GM12892 (cell line): ENCODE measurements around the gene BMP2K. TPM values are rescaled to one million over a fixed set of nuclear protein-coding genes. Genes with fewer than 3 reads are reported as not detected.
A peak's percentile ranks its signal among the peaks of the same experiment; 100 is the strongest.

Experiments used
- DNase-seq: peaks from one replicate; pipeline ENCODE4 v3.0.0; 2011; ENCODE audit not compliant: insufficient read length
- FAIRE-seq: peaks from 2 replicates; lab custom pipeline; 2011; peaks lifted over from hg19 to GRCh38; lab: Jason Lieb, UNC
- POLR2A ChIP-seq: IDR thresholded peaks from 2 replicates; pipeline ENCODE4 v1.6.1; 2011; ENCODE audit warnings: low read depth, low read length, control low read depth
- POLR2AphosphoS5 ChIP-seq: IDR thresholded peaks from 2 replicates; pipeline ENCODE4 v1.6.1; 2011; ENCODE audit warnings: low read depth, low read length, control low read depth
- TAF1 ChIP-seq: IDR thresholded peaks from 2 replicates; pipeline ENCODE4 v1.6.1; 2011; ENCODE audit warnings: low read depth, mild to moderate bottlenecking, control low read depth, low read length, borderline replicate concordance
- polyA plus RNA-seq: library from polyadenylated mRNA; unstranded; fragments of >200 nt; gene quantifications from one replicate; pipeline ENCODE4 v1.2.1, GENCODE V29; 2012; ENCODE audit warnings: missing spikeins, inconsistent platforms; ENCODE audit not compliant: missing spikeins

Gene BMP2K
- polyA plus RNA-seq: 12.2 TPM

DNA sequence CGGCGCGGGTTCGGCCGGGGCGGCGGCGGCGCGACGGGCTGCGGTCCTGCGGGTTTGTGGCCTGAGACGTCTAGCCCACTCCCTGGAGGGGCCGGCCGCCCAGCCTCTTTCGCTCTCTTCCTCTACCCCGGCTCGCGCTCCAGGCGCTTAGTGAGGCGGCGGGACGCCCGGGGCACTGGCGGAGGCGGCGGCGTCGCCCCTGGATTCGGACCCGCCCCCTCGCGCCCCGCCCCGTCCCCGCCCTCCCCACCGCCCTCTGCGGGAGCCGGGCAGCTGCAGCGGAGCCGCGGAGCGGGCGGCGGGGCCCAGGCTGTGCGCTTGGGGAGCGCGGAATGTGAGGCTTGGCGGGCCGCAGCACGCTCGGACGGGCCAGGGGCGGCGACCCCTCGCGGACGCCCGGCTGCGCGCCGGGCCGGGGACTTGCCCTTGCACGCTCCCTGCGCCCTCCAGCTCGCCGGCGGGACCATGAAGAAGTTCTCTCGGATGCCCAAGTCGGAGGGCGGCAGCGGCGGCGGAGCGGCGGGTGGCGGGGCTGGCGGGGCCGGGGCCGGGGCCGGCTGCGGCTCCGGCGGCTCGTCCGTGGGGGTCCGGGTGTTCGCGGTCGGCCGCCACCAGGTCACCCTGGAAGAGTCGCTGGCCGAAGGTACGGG lies at the start of gene BMP2K:
Gene BMP2K (plus strand): TSS at position 272 of the 650 bp plus-strand sequence. CDS start 194 bp downstream, at position 466.
- TF ChIP-seq POLR2AphosphoS5 (no peak), POLR2A (peak; percentile 72; the same call in 1 of the 2 replicates), TAF1 (0 out of 2 replicates have a peak, but pooled peaks have one; percentile 50)
- DNase-seq: peak; percentile 61
- FAIRE-seq: no peak

DNA sequence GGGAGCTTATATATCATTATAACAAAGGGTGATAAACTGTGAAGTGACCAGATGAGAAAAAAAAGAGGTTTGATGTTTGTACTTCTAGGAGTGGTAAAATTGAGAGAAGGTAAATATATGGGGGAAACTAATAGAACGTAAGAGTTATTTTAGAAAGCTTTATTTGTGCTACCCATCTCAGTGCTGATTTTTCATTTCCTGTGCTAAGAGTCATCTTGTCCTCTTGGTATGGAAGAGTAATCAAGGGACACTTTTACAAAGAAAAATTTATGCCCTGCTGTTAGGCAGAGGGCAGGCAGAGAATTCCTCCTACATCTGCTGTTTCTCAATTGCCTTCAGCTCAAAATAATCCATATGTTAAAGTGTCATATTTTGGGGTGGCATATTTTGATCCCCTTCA lies 49.6 kb upstream of the BMP2K start:
- DNase-seq (no peak), FAIRE-seq (no peak)
- TF ChIP-seq POLR2AphosphoS5 (no peak), TAF1 (no peak), POLR2A (no peak)

DNA sequence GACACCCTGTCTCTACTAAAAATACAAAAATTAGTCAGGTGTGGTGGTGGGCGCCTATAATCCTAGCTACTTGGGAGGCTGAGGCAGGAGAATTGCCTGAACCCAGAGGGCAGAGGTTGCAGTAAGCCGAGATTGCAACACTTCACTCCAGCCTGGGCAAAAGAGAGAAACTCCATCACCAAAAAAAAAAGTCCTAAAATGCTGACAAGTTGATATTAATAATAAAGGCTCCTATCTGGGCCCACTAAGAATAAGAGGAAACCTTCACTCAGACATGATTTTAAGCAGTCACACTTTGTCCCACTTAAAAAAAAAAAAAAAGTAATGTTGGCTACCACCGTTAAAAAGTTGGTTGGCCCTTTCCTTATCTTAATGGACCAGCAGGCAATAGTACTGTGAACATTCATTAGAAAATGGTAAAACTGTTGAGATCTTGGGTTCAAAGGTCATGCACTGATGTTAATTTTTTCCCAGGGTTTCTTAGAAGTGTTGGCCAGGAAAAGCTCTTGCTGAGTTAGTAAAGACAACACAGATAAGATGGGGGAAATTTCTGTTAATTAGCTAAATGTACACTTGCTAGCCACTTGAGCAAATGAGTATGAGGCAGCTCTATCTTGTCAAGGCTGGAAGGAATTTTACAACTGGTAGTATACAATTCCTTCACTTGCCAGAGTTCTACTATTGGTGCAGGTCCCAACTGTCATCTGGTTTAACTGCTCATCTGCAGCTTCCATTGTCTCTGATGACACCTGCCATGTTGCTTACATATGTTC lies 43.6 kb upstream of the BMP2K start:
- TF ChIP-seq POLR2AphosphoS5 (no peak), TAF1 (no peak), POLR2A (no peak)
- DNase-seq (no peak), FAIRE-seq (no peak)

DNA sequence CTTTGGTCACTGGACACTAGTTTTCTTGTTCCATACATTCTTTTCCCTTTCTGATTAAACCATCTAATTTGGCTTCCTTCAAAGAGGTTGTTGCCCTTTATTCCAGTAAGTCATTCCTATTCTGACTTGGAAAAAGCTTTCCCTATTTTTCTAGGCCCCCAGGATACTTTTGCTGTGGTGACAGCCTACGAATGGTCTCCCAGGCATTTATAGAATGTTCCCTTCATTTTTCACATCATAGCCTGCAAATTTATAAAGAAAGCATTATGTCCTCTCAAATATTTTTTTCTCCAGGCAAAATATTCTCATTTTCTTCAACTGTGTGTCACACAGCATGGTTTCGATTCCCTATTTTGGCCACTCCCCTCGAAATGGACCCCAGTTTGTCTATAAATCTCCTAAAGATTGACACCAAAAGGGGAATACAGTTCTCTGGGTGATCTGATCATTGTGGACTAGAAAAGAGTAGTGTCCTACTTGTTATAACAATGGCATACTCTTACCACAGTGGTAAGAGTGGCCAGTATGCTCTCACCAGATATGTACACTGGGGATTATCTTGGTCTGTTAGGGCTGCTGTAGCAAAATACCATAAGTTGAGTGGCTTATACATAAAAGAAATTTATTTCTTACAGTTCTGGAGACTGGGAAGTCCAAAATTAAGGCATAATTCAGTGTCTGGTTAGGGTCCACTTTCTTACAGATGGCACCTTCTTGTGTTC lies 41.5 kb upstream of the BMP2K start:
- FAIRE-seq (peak; percentile 17), DNase-seq (no peak)
- no peak for TF ChIP-seq POLR2AphosphoS5

DNA sequence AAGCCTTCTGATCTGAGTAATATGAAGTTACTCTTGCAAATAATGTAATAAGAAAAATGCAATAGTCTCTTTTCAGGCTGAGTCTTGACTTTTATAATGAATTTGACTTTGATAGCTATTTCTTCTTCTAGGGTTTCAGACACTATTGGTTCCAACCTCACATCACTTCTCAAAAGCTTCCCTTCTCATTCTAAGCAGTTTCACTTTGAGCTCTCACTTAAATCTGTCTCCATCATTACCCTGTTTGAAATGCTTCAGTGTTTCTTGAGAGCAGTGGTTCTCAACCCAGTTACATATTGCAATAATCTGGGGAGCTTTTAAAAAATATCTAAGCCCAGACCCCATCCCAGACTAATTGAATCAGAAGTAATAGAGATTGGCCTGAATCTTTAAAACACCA lies 40.5 kb upstream of the BMP2K start:
- DNase-seq: no peak
- FAIRE-seq: peak; percentile 73
- TF ChIP-seq POLR2AphosphoS5 (no peak), TAF1 (no peak), POLR2A (no peak)

DNA sequence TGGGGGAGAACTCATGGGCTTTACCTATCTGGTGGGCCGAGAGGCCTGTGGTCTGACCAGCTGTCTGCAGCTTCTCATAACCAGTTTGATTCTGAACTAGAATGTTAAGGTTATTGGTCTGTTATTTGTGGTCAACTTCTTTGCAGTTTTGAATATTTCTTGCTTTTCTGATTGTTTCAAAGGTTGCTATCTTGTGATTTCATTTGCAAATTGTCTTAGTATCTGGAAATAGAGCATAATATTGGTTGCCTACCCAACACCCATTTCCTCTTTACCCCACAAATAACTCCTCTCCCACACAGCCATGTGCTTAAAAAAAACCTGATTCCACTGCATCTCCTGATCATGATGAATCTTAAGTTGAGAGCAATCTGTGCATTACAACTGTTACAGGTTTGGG lies 39.1 kb upstream of the BMP2K start:
- TF ChIP-seq POLR2AphosphoS5 (no peak), TAF1 (no peak), POLR2A (no peak)
- FAIRE-seq: peak; percentile 81
- no peak for DNase-seq

DNA sequence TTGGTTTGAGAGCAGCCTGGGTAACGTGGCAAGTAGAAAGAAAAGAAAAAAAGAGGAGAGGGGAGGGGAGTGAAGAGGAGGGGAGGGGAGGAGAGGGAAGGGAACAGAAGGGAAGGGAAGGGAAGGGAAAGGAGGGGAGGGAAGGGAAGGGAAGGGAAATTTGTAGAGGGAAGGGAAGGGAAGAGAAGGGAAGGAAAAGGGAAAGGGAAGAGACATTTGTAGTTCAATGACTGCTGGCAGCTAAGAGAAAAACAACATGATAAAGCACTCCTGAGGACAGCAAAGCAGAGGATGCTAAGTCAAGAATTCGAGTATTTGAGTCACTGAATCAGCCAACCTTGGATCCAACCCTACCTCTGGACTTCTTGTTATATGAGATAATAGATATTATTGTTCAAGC lies 38.2 kb upstream of the BMP2K start:
- DNase-seq (no peak), FAIRE-seq (no peak)
- TF ChIP-seq TAF1 (no peak), POLR2A (no peak), POLR2AphosphoS5 (no peak)

DNA sequence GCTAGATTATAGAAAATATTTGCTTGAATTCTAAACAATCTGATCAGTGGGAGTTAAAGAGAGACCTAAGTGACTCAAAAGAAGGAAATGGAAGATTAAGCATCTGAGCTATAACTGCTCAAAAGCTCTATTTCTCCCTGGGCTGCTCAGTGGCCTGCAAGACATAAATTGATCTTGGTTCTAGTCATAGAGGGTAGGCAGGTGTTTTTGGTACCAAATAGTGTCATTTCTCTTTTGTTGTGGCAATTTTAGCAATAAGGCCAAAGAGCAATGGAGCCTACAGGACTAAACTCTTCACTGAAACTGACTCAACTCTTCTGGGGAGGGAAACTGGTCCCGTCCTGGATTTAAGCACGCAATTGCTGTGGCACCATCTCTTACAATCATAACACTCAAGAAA lies 33.9 kb upstream of the BMP2K start:
- DNase-seq (no peak), FAIRE-seq (peak; percentile 61)
- TF ChIP-seq POLR2A (no peak), POLR2AphosphoS5 (no peak), TAF1 (no peak)

DNA sequence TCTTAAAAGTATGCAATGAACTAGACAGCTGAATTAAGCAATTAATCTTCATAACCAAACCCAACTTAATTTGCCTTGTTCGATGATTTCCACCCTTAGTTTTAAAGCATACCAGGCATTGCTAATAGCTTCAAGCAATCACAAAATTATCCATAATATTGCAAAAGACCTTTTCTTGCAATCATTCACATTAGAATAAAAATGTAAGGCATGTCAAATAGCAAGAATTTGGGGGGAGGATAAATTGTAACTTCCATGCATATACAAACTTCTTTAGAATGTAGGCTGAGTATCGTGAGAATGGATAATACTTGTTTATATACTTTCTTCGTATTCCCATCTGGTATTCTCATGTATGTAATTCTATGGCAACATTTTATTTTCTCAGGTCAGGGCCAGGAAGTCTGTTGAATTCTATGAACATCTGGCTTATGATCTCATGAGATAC lies 28.7 kb upstream of the BMP2K start:
- DNase-seq: no peak
- FAIRE-seq: no peak
- TF ChIP-seq POLR2A (no peak), TAF1 (no peak), POLR2AphosphoS5 (no peak)

DNA sequence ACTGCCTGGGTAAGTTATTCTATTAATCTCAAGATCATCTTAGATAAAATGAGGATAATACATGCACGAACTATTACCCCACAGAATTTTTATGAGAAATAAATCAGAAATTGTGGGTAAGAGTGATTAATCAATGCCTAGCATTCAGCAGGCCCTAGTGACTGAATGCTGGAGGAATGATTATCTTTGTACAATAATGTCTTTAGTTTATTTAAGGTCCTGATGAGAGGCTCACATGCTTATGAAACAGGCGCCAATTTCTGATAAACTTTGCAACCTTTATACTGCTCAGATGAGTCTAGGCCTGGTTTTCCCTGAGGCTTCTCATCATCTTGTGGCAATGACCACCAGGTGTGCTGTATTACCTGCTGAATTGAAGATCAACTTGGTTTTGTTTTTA lies 27.8 kb upstream of the BMP2K start:
- TF ChIP-seq POLR2A (no peak), TAF1 (no peak), POLR2AphosphoS5 (no peak)
- DNase-seq (no peak), FAIRE-seq (no peak)

DNA sequence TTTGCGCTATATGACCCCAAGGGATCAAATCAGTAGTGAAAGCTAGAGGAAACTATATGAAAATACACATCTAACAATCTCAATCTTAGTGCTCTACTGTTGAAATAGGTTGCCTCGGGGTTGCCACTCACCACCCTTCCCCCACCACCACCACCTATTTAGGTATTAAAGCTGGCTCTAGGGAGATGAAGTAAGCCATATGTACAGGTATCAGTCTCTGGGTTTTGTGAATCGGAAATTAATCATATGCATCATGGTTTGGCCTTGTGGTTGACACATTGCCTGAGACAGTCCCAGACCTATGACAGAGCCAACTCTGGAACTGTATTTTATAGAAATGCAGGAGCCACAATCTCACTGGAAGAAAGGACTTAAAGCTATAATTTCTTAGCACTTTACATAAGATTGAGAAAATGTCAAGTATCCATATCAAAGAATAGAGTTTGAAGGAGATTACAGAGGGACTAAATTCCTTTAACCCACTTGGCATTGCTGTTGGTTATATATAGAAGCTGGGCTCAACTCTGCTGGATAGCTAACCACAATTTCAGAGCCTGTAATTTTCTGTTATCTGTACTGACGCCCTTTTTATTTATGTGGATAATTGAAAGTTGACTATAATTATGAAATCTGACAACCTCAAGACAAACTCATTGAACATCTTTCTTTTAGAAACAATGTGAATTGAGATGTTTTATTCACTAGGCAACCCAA lies 26.7 kb upstream of the BMP2K start:
- DNase-seq (no peak), FAIRE-seq (peak; percentile 74)
- TF ChIP-seq POLR2AphosphoS5: no peak
- no peak for TF ChIP-seq TAF1
- no peak for TF ChIP-seq POLR2A
